ENCODE measurements around the gene PCLO.

The PCLO gene, protein sequence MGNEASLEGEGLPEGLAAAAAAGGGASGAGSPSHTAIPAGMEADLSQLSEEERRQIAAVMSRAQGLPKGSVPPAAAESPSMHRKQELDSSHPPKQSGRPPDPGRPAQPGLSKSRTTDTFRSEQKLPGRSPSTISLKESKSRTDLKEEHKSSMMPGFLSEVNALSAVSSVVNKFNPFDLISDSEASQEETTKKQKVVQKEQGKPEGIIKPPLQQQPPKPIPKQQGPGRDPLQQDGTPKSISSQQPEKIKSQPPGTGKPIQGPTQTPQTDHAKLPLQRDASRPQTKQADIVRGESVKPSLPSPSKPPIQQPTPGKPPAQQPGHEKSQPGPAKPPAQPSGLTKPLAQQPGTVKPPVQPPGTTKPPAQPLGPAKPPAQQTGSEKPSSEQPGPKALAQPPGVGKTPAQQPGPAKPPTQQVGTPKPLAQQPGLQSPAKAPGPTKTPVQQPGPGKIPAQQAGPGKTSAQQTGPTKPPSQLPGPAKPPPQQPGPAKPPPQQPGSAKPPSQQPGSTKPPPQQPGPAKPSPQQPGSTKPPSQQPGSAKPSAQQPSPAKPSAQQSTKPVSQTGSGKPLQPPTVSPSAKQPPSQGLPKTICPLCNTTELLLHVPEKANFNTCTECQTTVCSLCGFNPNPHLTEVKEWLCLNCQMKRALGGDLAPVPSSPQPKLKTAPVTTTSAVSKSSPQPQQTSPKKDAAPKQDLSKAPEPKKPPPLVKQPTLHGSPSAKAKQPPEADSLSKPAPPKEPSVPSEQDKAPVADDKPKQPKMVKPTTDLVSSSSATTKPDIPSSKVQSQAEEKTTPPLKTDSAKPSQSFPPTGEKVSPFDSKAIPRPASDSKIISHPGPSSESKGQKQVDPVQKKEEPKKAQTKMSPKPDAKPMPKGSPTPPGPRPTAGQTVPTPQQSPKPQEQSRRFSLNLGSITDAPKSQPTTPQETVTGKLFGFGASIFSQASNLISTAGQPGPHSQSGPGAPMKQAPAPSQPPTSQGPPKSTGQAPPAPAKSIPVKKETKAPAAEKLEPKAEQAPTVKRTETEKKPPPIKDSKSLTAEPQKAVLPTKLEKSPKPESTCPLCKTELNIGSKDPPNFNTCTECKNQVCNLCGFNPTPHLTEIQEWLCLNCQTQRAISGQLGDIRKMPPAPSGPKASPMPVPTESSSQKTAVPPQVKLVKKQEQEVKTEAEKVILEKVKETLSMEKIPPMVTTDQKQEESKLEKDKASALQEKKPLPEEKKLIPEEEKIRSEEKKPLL (N-terminal part only)

GRCh38 chr7:83162402-83163256 lies at the start of gene PCLO:
Gene PCLO, minus strand, starts transcription at chr7:83162884. Its CDS starts 292 bp downstream, at chr7:83162592.
- no peak for DNase-seq (ENCODE audit: low read depth)
- H3K4me3 ChIP-seq (ENCODE audit: control insufficient read depth, low read depth, low read length) = peak within 1 kb of the TSS; percentile 33
- TF ChIP-seq, protein P1, sequence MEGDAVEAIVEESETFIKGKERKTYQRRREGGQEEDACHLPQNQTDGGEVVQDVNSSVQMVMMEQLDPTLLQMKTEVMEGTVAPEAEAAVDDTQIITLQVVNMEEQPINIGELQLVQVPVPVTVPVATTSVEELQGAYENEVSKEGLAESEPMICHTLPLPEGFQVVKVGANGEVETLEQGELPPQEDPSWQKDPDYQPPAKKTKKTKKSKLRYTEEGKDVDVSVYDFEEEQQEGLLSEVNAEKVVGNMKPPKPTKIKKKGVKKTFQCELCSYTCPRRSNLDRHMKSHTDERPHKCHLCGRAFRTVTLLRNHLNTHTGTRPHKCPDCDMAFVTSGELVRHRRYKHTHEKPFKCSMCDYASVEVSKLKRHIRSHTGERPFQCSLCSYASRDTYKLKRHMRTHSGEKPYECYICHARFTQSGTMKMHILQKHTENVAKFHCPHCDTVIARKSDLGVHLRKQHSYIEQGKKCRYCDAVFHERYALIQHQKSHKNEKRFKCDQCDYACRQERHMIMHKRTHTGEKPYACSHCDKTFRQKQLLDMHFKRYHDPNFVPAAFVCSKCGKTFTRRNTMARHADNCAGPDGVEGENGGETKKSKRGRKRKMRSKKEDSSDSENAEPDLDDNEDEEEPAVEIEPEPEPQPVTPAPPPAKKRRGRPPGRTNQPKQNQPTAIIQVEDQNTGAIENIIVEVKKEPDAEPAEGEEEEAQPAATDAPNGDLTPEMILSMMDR (IDR thresholded peaks at IDR 0.05; ENCODE audit: control insufficient read depth, insufficient read depth, low read depth, low read length, missing control alignments) = no peak

- no peak overlapping the region for H3K4me3 ChIP-seq (ENCODE audit: control insufficient read depth, low read depth, low read length)
- TF ChIP-seq, protein P1 (IDR thresholded peaks at IDR 0.05; ENCODE audit: control insufficient read depth, insufficient read depth, low read depth, low read length, missing control alignments) = no peak
- DNase-seq (ENCODE audit: low read depth) = no peak
Measured at GRCh38 chr7:83211685-83212084, 49.0 kb upstream of the PCLO start.

DNA sequence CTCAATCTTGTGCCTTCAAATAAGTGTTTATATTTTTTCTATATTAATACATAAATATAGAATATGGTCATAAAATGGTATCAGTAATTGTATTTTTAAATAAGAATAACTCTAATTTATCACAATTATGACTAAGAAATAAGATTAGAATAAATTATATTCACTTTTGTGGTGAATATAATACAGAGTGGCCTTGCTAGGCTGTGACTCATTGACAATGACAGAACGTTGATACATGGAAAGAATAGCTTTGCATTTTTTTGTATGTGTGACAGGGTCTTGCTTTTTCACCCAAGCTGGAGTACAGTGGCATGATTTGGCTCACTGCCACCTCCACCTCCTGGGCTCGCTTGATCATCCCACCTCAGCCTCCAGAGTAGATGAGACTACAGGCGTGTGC lies 47.8 kb upstream of the PCLO start:
- H3K4me3 ChIP-seq (ENCODE audit: control insufficient read depth, low read depth, low read length) = no peak overlapping the region
- DNase-seq (ENCODE audit: low read depth) = no peak
- TF ChIP-seq, protein P1 (IDR thresholded peaks at IDR 0.05; ENCODE audit: control insufficient read depth, insufficient read depth, low read depth, low read length, missing control alignments) = no peak

- TF ChIP-seq, protein P1 (IDR thresholded peaks at IDR 0.05; ENCODE audit: control insufficient read depth, insufficient read depth, low read depth, low read length, missing control alignments) = no peak
- DNase-seq (ENCODE audit: low read depth) = no peak
Measured at GRCh38 chr7:83204715-83205114, 42.0 kb upstream of the PCLO start.

GRCh38 chr7:83201355-83201754 lies 38.7 kb upstream of the PCLO start:
- DNase-seq (ENCODE audit: low read depth) = no peak
- TF ChIP-seq, protein P1 (IDR thresholded peaks at IDR 0.05; ENCODE audit: control insufficient read depth, insufficient read depth, low read depth, low read length, missing control alignments) = no peak

More at GRCh38 chr7:83204715-83205114, 42.0 kb upstream of the PCLO start:
- H3K4me3 ChIP-seq (ENCODE audit: control insufficient read depth, low read depth, low read length) = no peak overlapping the region

More at GRCh38 chr7:83201355-83201754, 38.7 kb upstream of the PCLO start:
- H3K4me3 ChIP-seq (ENCODE audit: control insufficient read depth, low read depth, low read length) = no peak overlapping the region

Measured in AG09309 (cell line).